Measurements from ENCODE around the gene USP6NL.

Gene USP6NL

DNA sequence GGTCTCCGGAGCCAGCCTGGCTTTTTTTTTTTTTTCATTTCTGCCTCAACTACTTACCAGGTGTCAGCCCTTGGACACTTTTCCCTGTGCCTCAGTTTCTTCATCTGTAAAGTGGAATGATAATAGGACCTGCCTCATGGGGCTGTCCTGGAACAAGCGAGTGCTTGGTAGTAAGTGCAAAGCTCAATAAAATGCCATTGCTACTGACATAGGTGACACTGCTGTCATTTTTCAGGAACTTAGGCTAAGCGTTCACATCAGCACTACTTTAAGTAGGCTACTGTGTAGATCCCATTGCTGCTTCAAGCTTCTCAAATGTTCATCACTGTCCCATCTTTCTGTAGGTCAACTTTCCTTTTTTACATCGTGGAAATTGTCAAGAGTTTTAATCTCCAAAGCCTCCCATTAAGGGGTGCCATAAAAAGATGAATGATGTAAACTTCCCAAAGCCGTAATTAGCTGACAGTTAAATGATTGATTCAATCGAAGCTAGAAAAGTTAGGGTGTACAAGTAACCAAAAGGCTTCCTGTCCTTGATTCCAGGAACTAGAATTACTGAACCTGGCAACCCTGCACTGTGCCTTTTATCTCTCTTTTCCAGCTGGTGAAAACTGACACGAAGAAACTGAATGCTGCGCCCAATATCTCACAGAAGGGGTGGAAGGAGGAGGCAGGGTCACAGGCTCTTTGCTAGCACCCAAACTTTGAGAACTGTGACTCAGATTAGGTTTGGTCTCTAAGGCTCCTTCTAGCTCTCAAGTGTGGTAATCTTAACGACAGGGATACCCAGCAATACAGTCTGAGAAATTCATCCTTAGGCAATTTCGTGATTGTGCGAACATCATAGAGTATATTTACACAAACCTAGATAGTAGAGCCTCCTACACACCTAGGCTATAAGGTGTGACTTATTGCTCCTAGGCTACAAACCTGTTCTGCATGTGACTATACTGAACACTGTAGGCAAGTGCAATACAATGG is 861 bp upstream of the USP6NL start:
- peak overlapping the region; percentile 60 for H3K4me3 ChIP-seq (ENCODE audit: low read length)
- H3K9ac ChIP-seq (ENCODE audit: low read length) = peak overlapping the region; percentile 85
- no peaks in the 10 kb centered on the region for H3K9me3 ChIP-seq (ENCODE audit: control insufficient read depth, low read length)
- H3K4me1 ChIP-seq (ENCODE audit: control insufficient read depth, insufficient read depth, low read length) = peaks cover 3% of the 10 kb centered on the region
- H3K27me3 ChIP-seq (ENCODE audit: control insufficient read depth, insufficient read depth, low read length) = no peaks in the 10 kb centered on the region
- no peaks in the 10 kb centered on the region for H3K36me3 ChIP-seq (ENCODE audit: control insufficient read depth, insufficient read depth, low read length)

DNA sequence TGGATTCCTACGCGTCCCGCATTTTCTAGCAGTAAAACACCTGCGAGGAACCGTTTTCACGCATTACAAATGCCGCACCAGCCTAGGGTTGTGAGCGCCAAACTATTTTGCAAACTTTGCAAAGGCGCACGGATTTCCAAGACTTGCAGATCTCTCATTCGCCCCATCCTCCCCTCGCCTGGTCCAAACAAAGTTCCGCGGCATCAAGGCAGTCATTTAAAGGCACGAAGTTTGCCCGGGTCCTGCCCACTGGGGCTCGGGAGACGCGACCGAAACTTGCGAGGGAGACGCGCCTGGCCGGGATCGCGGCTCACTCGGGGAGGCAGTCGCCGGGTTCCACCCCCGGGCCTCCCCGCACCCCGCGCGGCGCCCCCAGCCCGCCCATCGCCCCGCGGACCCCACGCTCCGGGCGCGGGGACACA is 613 bp downstream of the USP6NL start:
- Histone ChIP-seq H3K9me3 (ENCODE audit: control insufficient read depth, low read length) (no peaks in the 10 kb centered on the region), H3K4me3 (ENCODE audit: low read length) (peak overlapping the region; percentile 53), H3K9ac (ENCODE audit: low read length) (peak overlapping the region; percentile 83), H3K36me3 (ENCODE audit: control insufficient read depth, insufficient read depth, low read length) (no peaks in the 10 kb centered on the region), H3K4me1 (ENCODE audit: control insufficient read depth, insufficient read depth, low read length) (peaks cover 3% of the 10 kb centered on the region), H3K27me3 (ENCODE audit: control insufficient read depth, insufficient read depth, low read length) (no peaks in the 10 kb centered on the region)

DNA sequence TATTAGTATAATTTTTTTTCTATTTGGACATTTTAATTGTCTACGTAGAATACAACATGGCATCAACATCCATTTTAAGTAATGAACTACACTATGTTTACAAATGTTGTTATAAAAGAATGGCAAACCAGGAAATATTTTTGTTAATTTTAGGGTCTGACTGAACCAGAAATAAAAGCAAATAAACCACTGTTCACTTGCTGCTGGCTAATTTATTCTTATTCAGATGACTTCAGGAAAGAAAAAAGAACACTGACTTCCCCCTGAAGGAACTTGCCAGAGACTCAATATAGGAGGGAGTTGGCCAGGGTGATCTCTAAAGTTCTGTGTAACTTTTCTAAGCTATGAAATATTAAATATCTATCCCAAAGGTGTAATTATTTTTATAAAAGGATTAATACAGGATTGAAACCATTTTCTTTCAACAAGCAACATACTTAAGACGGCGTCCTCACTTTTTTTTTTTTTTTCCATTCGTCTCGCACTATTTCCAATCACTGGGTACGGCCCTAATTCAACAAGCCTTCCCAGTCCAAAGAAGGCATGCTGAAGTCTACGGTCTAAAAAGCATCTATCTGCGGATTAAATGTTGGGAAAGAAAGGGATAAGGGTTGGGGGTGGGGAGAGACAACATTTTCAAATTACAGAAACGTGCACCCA is 1.2 kb downstream of the USP6NL start:
- Histone ChIP-seq H3K36me3 (ENCODE audit: control insufficient read depth, insufficient read depth, low read length) (no peaks in the 10 kb centered on the region), H3K9ac (ENCODE audit: low read length) (peak overlapping the region; percentile 83), H3K4me3 (ENCODE audit: low read length) (peak overlapping the region; percentile 53), H3K27me3 (ENCODE audit: control insufficient read depth, insufficient read depth, low read length) (no peaks in the 10 kb centered on the region), H3K4me1 (ENCODE audit: control insufficient read depth, insufficient read depth, low read length) (peaks cover 4% of the 10 kb centered on the region), H3K9me3 (ENCODE audit: control insufficient read depth, low read length) (no peaks in the 10 kb centered on the region)

DNA sequence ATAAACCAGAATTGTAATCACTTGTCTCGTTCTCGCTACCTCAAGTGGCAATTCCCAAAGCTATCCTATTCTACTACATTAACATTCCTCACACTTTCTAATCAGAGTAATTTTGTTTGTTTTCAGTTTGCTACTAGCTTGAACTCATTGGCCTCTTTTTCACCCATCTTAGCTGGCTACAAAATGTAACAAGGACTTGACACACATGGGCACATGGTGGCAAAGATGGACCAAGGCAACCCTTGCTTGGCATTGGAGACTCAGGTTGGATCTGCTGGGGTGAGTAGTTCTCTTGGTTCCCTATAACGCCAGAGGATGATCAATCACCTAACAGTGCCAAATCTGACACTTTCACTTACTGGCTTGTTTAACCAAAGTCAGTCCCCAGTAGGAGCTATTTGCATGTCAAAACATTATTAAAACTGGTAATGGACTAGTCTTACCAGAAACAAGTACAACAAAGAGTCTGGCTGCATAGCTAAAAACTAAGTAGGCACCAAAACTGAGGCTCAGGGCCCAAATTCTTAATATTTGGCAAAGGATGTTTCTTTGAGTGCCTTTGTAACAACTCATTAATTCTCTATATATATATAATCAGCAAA is 1.9 kb downstream of the USP6NL start:
- H3K9ac ChIP-seq (ENCODE audit: low read length) = no peak overlapping the region
- no peak overlapping the region for H3K4me3 ChIP-seq (ENCODE audit: low read length)
- H3K9me3 ChIP-seq (ENCODE audit: control insufficient read depth, low read length) = no peaks in the 10 kb centered on the region

DNA sequence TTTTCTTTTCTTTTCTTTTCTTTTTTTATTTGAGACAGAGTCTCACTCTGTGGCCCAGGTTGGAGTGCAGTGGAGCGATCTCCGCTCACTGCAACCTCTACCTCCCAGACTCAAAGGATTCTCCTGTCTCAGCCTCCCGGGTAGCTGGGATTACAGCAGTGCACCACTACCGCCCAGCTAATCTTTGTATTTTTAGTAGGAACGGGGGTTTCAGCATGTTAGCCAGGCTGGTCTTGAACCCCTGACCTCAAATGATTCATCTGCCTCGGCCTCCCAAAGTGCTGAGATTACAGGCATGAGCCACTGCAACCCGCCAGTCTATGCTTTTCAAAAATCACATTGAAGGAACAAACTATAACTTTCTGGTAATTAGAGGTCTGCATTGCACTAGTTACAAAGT is 2.4 kb downstream of the USP6NL start:
- Histone ChIP-seq H3K4me1 (ENCODE audit: control insufficient read depth, insufficient read depth, low read length) (peaks cover 11% of the 10 kb centered on the region), H3K27me3 (ENCODE audit: control insufficient read depth, insufficient read depth, low read length) (no peaks in the 10 kb centered on the region), H3K4me3 (ENCODE audit: low read length) (no peak overlapping the region), H3K9me3 (ENCODE audit: control insufficient read depth, low read length) (no peaks in the 10 kb centered on the region), H3K9ac (ENCODE audit: low read length) (no peak overlapping the region), H3K36me3 (ENCODE audit: control insufficient read depth, insufficient read depth, low read length) (no peaks in the 10 kb centered on the region)

More for the DNA sequence above, 1.9 kb downstream of the USP6NL start:
- no peaks in the 10 kb centered on the region for H3K27me3 ChIP-seq (ENCODE audit: control insufficient read depth, insufficient read depth, low read length)
- no peaks in the 10 kb centered on the region for H3K36me3 ChIP-seq (ENCODE audit: control insufficient read depth, insufficient read depth, low read length)
- peaks cover 6% of the 10 kb centered on the region for H3K4me1 ChIP-seq (ENCODE audit: control insufficient read depth, insufficient read depth, low read length)

DNA sequence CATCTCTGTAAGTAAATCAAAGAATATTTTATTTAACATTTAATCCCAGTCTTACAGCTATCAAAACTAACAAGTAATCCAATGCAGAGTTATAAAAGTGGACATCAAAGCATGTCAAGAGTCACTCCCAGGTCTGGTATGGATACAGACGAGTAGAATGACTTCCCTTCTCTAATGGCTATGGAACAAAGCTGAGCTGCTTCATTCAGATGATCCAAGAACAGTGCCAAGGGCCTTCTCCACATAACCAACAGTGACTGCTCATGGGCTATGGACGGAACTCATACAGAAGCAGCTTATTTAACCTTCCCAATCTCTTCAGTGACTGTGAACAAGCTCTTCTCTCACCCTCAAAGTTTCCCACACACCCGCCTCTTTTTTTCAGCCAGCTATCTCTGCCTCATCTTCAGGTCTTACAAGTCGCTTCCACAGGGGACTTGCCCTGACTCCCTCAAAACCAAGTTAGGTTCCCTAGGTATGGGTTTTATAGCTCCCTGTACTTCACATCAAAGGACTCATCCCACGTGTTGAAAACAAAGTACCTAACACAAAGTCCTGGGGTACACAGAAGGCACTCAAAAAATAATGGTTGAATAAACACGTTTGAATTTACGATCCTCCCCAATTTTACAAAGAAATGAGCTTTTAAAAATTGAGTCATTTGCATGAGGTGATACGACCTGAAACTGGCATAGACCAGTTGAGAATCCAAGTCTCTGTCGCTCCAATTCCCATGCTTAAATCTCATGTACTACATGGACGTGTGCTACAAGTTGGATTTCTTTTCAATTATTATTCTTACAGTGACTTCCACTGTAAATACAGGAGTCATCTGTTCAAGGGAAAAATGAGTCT is 3.1 kb downstream of the USP6NL start:
- H3K9me3 ChIP-seq (ENCODE audit: control insufficient read depth, low read length) = no peaks in the 10 kb centered on the region
- peaks cover 17% of the 10 kb centered on the region for H3K4me1 ChIP-seq (ENCODE audit: control insufficient read depth, insufficient read depth, low read length)
- H3K9ac ChIP-seq (ENCODE audit: low read length) = no peak overlapping the region
- H3K4me3 ChIP-seq (ENCODE audit: low read length) = no peak overlapping the region
- H3K36me3 ChIP-seq (ENCODE audit: control insufficient read depth, insufficient read depth, low read length) = no peaks in the 10 kb centered on the region
- H3K27me3 ChIP-seq (ENCODE audit: control insufficient read depth, insufficient read depth, low read length) = no peaks in the 10 kb centered on the region

DNA sequence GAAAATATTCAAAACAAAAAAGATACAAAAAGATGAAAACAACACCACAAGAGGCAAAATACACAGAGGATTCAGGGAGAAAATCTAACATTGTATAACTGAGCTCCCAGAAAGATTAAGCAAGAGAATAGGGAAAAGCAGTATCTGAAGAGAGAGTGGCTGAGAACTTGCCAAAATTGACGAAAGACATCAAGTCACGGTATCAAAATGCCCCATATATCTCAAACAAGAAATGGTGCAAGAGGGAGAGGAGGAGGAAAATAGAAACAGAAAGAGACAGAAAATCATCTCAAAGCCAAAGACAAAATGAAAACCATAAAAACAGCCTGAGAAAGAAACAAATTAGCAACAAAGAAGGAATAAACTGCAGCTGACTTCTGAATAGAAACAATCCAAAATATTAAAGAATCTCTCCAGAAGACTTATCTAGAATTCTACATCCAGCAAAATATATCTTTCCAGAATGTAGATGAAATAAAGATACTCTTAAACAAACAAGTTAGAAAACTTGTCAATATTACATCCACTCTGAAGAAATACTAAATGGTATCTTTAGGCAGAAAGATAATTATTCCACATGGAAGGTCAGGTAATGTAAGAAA is 5.5 kb downstream of the USP6NL start:
- Histone ChIP-seq H3K9me3 (ENCODE audit: control insufficient read depth, low read length) (no peaks in the 10 kb centered on the region), H3K9ac (ENCODE audit: low read length) (no peak overlapping the region), H3K4me1 (ENCODE audit: control insufficient read depth, insufficient read depth, low read length) (peaks cover 27% of the 10 kb centered on the region), H3K36me3 (ENCODE audit: control insufficient read depth, insufficient read depth, low read length) (no peaks in the 10 kb centered on the region), H3K4me3 (ENCODE audit: low read length) (no peak overlapping the region), H3K27me3 (ENCODE audit: control insufficient read depth, insufficient read depth, low read length) (no peaks in the 10 kb centered on the region)

DNA sequence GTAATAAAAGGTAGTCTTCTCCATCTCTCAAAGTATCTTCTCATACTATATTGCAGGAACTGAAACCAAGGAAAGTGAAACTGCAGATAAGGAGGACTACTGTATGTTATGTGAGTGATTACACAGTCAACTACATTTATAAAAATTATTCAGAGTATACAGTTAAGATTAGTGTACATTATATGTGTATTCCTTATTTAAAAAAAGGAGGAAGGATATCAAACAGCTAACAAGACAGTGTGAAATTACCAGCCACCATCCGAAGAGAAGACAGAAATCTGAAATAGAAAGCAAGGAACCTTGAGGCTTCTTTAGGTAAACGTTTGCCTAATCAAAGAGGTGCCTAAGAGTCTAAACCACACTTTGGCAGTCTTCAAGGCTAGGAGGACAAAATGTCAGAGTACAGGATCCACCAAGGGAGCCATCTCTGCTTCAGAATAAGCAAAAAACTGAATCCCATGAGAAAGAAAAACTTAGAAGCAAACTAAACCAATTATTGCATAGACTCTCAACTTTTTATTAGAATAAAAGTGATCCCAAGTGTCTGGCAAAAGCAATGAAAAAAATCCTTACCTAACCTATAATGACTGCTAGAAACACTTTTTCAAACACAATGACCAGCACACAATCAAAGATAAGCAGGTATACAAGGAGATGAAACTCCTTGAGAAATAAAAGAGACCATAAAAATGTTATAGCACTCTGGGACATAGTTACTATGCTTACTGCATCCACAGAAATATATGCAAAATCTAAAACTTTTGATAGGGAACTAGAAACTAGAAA is 6.4 kb downstream of the USP6NL start:
- no peak overlapping the region for H3K9ac ChIP-seq (ENCODE audit: low read length)
- H3K4me3 ChIP-seq (ENCODE audit: low read length) = no peak overlapping the region

DNA sequence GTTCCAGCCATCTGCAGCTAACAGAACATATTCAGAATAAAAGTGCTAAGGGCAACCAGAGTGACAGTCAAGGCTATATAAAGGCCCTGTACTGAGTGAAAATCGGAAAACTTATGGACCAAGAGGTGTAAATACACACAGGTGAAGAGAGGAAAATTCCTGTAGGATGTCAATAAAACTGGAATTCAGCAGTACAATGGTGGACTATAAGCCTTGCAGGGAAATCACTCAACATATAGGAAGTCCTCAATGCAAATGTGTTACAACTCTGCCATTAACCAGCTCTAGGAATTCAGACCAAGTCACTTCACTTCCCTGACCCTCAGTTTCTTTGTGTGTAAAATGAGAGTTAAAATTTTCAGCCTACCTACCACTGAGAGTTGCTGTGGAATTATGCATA is 7.7 kb downstream of the USP6NL start:
- no peaks in the 10 kb centered on the region for H3K36me3 ChIP-seq (ENCODE audit: control insufficient read depth, insufficient read depth, low read length)
- no peak overlapping the region for H3K9ac ChIP-seq (ENCODE audit: low read length)
- no peak overlapping the region for H3K4me3 ChIP-seq (ENCODE audit: low read length)
- no peaks in the 10 kb centered on the region for H3K27me3 ChIP-seq (ENCODE audit: control insufficient read depth, insufficient read depth, low read length)
- peaks cover 27% of the 10 kb centered on the region for H3K4me1 ChIP-seq (ENCODE audit: control insufficient read depth, insufficient read depth, low read length)
- no peaks in the 10 kb centered on the region for H3K9me3 ChIP-seq (ENCODE audit: control insufficient read depth, low read length)

More for the DNA sequence above, 6.4 kb downstream of the USP6NL start:
- Histone ChIP-seq H3K27me3 (ENCODE audit: control insufficient read depth, insufficient read depth, low read length) (no peaks in the 10 kb centered on the region), H3K36me3 (ENCODE audit: control insufficient read depth, insufficient read depth, low read length) (no peaks in the 10 kb centered on the region), H3K4me1 (ENCODE audit: control insufficient read depth, insufficient read depth, low read length) (peaks cover 27% of the 10 kb centered on the region), H3K9me3 (ENCODE audit: control insufficient read depth, low read length) (no peaks in the 10 kb centered on the region)

DNA sequence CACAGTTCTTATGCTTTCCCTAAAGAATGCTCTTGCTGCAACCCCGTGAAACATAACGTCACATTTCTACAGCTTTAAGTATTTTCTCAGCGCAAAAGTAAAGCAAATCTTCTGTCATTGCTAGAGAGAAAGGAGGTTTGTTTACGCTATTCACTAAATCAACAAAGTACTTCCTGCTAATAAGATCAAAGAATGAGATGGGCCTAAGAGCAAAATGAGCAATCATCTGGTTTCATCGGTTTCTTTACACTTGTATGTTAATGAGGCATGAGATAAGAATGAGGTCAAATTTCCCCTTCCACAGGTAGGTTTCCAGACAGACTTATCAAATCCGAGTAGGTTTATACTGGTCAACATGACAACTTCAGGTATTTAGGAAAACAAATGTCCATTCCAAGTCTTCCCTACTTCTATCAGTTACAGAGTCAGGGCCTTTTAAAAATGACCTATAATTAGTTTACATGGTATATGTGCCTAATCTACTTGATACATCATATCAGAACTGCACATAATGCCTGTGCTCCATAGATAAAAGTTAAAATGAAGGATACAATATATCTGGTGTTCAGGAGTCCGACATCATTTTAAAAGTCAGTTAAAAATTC is 8.4 kb downstream of the USP6NL start:
- no peaks in the 10 kb centered on the region for H3K9me3 ChIP-seq (ENCODE audit: control insufficient read depth, low read length)
- no peaks in the 10 kb centered on the region for H3K36me3 ChIP-seq (ENCODE audit: control insufficient read depth, insufficient read depth, low read length)
- peaks cover 26% of the 10 kb centered on the region for H3K4me1 ChIP-seq (ENCODE audit: control insufficient read depth, insufficient read depth, low read length)
- no peak overlapping the region for H3K9ac ChIP-seq (ENCODE audit: low read length)
- no peak overlapping the region for H3K4me3 ChIP-seq (ENCODE audit: low read length)
- H3K27me3 ChIP-seq (ENCODE audit: control insufficient read depth, insufficient read depth, low read length) = no peaks in the 10 kb centered on the region

Measured in mucosa of stomach (tissue), 1 donor.